ENCODE data around the gene GINS1. TPM values are rescaled to one million over a fixed set of nuclear protein-coding genes. Genes with fewer than 3 reads are reported as not detected.

The GINS1 gene
- total and polyA plus RNA-seq, 11 donors, result 0.15 to 3.1 (median 0.36) TPM

DNA sequence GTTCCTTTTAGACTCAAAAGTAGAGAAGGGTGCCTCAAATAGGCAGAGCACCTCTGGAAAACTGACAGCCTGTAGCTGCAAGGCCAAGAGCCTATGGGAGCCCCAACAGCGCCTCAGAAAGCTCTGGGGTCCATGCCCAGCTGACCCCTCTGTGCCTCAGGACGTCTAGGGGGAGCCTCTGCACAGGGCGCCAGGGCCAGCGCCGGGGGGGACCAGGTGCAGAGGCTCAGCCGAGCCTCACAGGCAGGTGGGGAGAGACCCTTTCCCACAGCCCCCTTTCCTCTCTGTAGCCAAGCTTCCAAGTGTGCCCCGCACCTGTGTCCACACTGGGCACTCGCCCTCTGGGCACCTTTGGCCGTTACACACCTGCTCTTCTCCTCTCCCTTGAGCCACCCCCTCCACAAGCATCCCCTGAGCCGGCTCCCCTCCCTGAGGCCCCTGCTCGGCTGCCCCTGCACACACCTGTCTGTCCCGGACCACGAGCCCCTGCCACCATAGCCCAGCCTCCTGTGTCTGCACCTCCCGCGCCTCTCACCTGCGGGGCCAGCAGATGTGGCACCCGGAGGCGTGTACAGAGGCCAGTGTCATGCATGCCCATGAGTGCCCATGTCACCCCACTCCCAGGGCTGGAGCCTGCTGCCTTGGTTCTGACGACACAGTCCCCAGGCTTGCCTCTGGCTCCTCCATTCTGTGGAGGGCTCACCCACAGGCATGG, 53.2 kb downstream of the GINS1 start:
- intact Hi-C loops (cut with DNase I), result loop anchor here in 3 of 10 donors (10.0 kb wide), 2 partner anchors 64 to 74 kb away; no protein-coding TSS in a partner anchor

DNA sequence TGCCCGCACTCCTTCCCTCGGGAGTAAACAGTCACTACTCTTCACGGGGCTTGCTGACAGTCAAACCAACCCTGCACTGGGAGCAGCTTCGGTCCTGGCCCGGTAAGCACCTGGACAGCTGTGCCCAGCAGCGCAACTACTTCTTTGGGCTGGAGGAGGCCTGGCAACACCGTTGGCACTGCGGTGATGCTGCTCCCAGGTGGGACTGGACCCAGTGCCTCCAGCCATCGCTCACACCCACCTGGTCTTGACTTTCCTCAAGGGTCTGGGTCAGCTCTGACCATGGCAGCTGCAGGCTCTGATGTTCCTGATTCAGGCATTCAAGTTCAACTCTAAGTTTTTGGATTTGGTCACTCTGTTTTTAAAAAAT, 53.8 kb downstream of the GINS1 start:
- Histone ChIP-seq H3K9me3 (no peaks in the 10 kb centered on the region), H3K27me3 (no peaks in the 10 kb centered on the region), H3K4me3 (no peak overlapping the region), H3K36me3 (peaks cover 0 to 24% (median 0%) of the 10 kb centered on the region in 9 donors), H3K4me1 (peaks cover 0 to 10% (median 0%) of the 10 kb centered on the region in 12 donors), H3K27ac (peak overlapping the region in 1 of 12 donors; percentile 52)
- DNase-seq (no peak), ATAC-seq (no peak)
- intact Hi-C loops (cut with DNase I), result loop anchor here in 3 of 10 donors (10.0 kb wide), 2 partner anchors 64 to 74 kb away; no protein-coding TSS in a partner anchor
- 75 to 95% (median 90%) methylated on average over 8 to 9 of the region's 9 CpGs for WGBS, 4 donors
- TF ChIP-seq POLR2A (IDR thresholded peaks at IDR 0.05), result no peak
- TF ChIP-seq, protein P1, sequence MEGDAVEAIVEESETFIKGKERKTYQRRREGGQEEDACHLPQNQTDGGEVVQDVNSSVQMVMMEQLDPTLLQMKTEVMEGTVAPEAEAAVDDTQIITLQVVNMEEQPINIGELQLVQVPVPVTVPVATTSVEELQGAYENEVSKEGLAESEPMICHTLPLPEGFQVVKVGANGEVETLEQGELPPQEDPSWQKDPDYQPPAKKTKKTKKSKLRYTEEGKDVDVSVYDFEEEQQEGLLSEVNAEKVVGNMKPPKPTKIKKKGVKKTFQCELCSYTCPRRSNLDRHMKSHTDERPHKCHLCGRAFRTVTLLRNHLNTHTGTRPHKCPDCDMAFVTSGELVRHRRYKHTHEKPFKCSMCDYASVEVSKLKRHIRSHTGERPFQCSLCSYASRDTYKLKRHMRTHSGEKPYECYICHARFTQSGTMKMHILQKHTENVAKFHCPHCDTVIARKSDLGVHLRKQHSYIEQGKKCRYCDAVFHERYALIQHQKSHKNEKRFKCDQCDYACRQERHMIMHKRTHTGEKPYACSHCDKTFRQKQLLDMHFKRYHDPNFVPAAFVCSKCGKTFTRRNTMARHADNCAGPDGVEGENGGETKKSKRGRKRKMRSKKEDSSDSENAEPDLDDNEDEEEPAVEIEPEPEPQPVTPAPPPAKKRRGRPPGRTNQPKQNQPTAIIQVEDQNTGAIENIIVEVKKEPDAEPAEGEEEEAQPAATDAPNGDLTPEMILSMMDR (IDR thresholded peaks at IDR 0.05), result no peak

More for the DNA sequence above, 53.2 kb downstream of the GINS1 start:
- H3K4me1 ChIP-seq, result peaks cover 0 to 10% (median 0%) of the 10 kb centered on the region in 12 donors
- ATAC-seq (no peak), DNase-seq (no peak)
- H3K27me3 ChIP-seq, result no peaks in the 10 kb centered on the region
- H3K9me3 ChIP-seq, result no peaks in the 10 kb centered on the region
- no peak overlapping the region for H3K27ac ChIP-seq
- TF ChIP-seq, protein P1 (IDR thresholded peaks at IDR 0.05), result no peak
- no peak for TF ChIP-seq POLR2A (IDR thresholded peaks at IDR 0.05)
- H3K36me3 ChIP-seq, result peaks cover 0 to 20% (median 0%) of the 10 kb centered on the region in 9 donors
- 89 to 95% (median 91%) methylated on average over 13 to 19 of the region's 19 CpGs for WGBS, 4 donors
- no peak overlapping the region for H3K4me3 ChIP-seq

DNA sequence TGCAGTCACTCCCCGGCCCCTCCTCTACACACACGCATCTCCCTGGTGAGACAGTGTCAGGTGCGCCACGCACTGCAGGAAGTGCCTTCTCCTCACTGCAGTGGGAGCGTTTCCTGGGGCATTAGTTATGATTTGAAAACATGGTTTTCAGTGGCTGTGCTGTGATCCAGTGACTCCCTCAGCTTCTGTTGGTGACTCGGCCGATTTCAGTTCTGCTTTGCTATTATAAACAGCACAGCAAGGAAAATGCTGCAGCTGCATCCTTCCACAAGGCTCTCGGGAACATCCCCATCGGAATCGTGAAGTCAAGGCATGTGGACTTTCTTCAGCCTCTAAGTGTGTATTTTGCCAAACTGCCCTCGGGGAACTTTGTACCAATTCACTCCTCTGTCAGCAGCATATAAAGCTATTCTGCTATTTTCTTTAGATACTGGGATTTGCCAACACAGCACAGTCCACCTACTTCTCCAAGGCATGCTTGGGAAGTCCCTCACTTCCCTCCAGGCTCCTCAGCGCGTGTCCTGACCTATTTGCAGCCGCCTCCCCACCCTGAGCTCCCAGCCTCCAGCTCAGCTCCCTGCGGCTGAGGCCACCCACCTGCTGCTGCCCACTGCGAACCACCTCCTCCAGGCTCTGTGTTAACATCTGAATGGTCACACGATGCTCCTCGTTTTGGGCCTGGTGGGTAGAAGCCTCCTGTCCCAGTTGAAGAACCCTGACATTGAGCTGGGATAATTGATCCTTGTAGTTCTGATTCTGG, 54.5 kb downstream of the GINS1 start:
- intact Hi-C loops (cut with DNase I), result loop anchor here in 3 of 10 donors (10.0 kb wide), 2 partner anchors 63 to 73 kb away; no protein-coding TSS in a partner anchor
- no peak for TF ChIP-seq POLR2A (IDR thresholded peaks at IDR 0.05)
- TF ChIP-seq, protein P1 (IDR thresholded peaks at IDR 0.05), result no peak
- Histone ChIP-seq H3K9me3 (no peaks in the 10 kb centered on the region), H3K27me3 (no peaks in the 10 kb centered on the region), H3K4me1 (peaks cover 0 to 10% (median 0%) of the 10 kb centered on the region in 12 donors), H3K36me3 (peaks cover 0 to 28% (median 0%) of the 10 kb centered on the region in 9 donors), H3K27ac (peak overlapping the region in 2 of 12 donors; percentile 32 to 52), H3K4me3 (no peak overlapping the region)
- 83 to 86% (median 85%) methylated on average over 18 of the region's 18 CpGs for WGBS, 4 donors
- peak in 2 of 5 donors; percentile 28 to 59 for DNase-seq
- ATAC-seq, result peak in 2 of 4 donors; percentile 17 to 35
